GM20000 (cell line): ENCODE data around the gene LUZP2.

Source experiments
- DNase-seq: peaks from one replicate; pipeline ENCODE4 v3.0.0; 2012; ENCODE audit warnings: low spot score
- TF ChIP-seq, protein P1 (sequence below): IDR thresholded peaks from 2 replicates; pipeline ENCODE4 v1.5.1; 2012; ENCODE audit warnings: mild to moderate bottlenecking, control low read depth; ENCODE audit errors: extremely low read depth, missing control alignments

The LUZP2 gene

DNA sequence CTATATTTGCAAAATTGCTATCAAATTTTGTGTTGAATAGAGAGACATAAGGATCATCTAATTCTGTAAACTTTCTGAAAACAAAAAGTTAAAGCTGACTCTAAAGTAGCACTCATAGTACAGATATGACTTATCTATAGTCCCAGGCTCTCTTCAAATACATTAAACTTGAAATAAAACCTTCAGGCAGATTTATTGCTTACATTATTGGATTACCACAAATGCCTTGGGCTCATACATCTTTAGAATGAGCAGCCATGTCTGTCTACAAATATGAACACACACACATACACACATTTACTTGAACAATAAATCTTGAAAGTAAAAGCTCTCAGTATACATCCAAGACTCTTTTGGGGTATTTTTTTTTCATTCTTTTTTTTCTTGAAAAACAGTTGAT is 207.9 kb downstream of the LUZP2 start:
- TF ChIP-seq, protein P1, sequence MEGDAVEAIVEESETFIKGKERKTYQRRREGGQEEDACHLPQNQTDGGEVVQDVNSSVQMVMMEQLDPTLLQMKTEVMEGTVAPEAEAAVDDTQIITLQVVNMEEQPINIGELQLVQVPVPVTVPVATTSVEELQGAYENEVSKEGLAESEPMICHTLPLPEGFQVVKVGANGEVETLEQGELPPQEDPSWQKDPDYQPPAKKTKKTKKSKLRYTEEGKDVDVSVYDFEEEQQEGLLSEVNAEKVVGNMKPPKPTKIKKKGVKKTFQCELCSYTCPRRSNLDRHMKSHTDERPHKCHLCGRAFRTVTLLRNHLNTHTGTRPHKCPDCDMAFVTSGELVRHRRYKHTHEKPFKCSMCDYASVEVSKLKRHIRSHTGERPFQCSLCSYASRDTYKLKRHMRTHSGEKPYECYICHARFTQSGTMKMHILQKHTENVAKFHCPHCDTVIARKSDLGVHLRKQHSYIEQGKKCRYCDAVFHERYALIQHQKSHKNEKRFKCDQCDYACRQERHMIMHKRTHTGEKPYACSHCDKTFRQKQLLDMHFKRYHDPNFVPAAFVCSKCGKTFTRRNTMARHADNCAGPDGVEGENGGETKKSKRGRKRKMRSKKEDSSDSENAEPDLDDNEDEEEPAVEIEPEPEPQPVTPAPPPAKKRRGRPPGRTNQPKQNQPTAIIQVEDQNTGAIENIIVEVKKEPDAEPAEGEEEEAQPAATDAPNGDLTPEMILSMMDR, result no peak
- DNase-seq, result no peak

DNA sequence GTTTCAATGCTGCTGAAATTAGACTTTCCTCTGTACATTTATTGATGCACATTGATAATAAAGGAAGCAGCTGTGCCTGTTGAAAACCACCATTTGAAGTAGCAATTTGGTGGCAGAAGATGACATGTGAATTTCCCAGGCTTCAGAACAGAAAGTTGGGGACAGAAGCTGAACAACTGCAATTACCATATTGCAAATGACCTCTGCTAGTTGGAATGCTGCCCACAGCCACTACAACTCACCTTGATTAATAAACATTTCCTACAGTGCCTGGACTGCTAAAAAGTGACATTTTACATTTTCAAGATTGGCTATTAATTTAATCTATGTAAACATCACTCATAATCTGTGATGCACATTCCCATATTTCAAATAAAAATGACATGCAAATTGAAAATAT is 208.6 kb downstream of the LUZP2 start:
- TF ChIP-seq, protein P1, result no peak
- DNase-seq, result no peak

DNA sequence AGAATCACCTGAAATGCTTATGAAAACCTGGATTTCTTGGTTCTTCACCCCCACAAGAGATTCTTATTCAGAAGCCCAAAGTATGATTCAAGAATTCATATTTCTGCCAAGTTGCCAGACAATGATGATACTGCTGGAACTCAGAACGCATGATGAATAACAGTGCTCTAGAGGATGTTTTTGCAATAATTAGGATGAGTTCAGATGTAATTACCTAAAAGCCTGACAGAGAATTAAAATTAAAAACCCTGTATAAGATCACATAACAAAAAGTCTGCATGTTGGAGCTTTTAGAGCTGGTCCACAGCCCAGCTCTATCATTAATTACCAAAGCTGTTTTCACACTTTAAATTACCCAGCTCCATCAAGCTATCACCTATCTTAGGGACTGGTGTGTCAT is 211.8 kb downstream of the LUZP2 start:
- TF ChIP-seq, protein P1, result no peak
- DNase-seq, result no peak

DNA sequence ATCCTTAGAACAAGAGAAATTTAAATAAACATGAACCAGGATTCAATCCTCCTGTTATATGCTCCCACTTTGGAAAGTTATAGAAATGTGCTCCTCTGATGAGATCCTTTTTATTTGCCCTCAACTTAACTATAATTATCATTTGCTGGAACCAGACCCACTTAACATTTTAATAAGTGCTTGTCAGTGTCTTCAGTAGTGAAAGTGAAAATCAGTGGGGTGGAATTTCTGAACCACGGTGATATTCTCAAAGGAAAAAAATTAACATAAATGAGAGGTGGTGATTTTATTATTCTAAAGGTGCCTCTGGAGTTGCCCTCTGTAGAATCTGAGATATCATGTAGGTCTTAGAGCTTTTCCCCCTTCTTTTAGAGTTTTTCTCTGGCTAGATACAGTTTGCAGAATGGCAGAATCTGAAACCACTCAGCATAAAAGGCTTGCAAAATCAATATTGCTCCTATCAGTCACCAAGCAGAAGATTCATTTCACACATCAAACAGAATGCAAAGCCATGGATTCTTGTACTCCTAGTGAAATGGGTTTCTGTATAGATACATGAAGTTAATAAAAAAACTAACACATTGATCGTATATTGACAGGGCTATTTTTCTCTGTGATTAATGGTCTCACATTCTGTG is 213.2 kb downstream of the LUZP2 start:
- no peak for DNase-seq
- TF ChIP-seq, protein P1, result no peak

DNA sequence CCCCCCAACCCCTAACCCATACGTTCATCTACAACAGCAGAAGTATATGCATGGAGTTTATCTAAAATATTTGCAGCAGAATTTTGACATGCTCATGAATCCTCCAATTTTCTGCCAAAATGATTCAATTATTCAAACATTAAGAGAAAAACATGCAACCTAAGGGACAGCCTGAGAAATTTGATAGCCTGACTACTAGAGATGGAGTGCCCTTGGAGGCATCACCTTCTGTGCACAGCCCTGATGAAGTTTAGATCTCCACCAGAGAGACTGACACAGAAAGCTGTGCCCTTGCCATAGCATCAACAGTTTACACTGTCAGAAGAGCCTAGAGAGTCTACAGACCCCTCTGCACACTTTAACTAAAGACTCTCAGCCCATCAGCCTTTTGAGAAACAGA is 217.7 kb downstream of the LUZP2 start:
- TF ChIP-seq, protein P1, result no peak
- DNase-seq, result no peak

DNA sequence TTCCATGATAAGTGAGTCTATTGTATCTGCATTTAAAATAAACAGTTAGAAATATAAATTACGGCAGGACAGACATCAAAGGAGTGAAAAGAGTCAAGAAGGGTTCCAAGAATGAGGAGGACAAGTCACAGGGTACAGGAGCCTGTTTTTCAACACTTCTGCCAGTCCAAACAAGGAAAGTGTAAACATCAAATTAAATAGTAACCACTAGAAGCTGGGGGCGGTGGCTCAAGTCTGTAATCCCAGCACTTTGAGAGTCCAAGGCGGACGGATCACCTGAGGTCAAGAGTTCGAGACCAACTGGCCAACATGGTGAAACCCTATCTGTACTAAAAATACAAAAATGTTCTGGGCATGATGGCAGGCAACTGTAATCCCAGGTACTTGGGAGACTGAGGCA is 219.6 kb downstream of the LUZP2 start:
- TF ChIP-seq, protein P1, result no peak
- DNase-seq, result no peak

DNA sequence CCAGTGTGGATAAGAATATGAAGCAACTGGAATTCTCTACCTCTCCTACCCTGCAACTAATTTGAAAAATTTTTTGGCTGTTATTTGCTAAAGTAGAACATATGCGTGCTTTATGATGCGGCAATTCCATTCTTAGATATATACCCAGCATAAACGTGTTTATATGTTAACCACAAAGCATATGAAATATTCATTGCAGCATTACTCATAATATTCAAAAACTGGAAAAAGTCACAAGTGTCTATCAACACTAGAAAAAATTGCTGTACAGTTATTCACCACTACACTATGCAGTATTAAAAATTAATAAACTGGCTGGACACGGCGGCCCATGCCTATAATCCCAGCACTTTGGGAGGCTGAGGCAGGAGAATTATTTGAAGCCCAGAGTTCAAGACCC is 226.4 kb downstream of the LUZP2 start:
- DNase-seq, result no peak
- TF ChIP-seq, protein P1, result no peak
